Hematopoietic multipotent progenitor cell treated with erythropoietin and hydrocortisone succinate and interleukin-3 and kit ligand, for 8 days (in vitro differentiated cells): Measurements from ENCODE around the gene SLAIN2.
"Not testable (repeated sequence)": the region's sequence is repeated elsewhere in the genome, so short reads cannot be mapped to it uniquely, and the experiment has no call there.

Experiments
- DNase-seq: peaks from one replicate; pipeline ENCODE4 v3.0.0-alpha.2; 2015

The SLAIN2 gene

DNA sequence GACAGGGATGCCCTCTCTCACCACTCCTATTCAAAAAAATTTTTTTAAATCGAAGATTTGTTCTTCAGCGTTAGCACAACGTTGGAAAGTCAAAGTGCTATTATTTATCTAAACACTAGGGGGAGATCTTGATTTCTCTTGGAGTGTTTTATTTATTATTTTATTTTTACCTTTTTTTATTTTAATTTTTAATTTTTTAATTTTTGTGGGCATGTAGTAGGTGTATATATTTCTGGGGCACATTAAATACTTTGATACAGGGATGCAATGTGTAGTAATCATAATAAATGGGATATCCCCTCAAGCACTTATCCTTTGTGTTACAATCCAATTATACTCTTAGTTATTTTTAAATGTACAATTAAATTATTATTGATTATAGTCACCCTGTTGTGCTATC lies 104.4 kb downstream of the SLAIN2 start:
- peak; percentile 56 for DNase-seq

DNA sequence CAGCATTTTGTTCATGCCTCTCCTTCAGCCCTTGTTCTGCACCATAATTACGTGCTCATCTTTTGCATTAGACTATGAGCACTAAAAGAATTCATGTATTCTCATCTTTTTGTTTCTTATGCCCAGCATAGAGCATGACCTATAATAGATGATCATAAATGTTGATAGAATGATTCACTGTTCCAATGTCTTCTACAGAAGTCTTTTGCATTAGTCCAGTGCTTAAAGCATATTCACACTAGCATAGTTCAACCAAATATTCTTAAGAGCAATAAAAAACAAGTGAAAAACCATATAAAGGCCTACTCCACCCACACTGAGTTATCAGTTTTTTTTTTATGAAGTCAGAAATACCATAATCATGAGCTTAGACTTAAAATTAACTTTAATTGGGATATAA lies 105.3 kb downstream of the SLAIN2 start:
- DNase-seq: no peak

DNA sequence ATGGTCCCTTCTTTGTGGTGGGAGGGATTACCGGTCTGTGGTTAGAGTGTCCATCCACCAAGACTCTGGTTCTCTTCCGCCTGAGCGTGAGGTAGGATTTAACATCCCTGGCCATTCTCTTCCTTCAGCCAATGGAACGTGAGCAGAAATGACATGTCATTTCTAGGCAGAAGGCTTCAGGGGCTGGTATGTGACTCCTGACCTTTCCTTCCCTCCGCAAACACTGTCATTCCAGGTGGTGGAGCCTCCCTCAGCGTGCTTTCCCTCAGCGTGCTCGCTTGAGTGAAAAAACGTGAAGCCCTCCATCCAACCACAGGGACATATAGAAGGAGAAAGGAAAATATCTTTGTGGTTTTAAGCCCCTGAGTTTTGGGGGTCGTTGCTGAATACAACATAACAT lies 107.8 kb downstream of the SLAIN2 start:
- no peak for DNase-seq

DNA sequence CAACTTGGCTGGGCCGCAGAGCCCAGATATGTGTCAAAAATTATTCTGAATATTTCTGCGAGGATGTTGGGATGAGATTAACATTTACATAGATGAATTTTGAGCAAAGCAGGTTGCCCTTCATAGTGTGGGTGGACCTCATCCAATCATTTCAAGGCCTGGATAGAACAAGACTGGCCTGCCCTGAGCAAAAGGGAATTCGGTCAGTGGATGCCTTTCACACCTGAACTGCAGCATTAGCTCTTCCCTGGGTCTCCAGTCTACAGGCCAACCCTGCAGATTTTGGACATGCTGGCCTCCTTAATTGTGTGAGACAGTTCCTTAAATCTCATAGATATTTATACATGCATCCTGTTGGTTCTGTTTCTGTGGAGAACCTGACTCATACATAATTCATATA lies 109.4 kb downstream of the SLAIN2 start:
- DNase-seq: no peak

DNA sequence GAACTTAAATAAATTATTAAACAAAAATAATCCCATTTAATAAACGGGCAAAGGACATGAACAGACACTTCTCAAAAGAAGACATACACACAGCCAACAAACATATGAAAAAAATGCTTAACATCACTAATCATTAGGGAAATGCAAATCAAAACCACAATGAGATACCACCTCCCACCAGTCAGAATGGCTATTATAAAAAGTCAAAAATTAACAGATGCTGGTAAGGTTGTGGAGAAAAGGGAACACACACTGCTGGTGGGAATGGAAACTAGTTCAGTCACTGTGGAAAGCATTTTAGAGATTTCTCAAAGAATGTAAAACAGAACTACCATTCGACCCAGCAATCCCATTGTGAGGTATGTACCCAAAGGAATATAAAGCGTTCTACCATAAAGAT lies 110.3 kb downstream of the SLAIN2 start:
- not testable (repeated sequence) for DNase-seq

DNA sequence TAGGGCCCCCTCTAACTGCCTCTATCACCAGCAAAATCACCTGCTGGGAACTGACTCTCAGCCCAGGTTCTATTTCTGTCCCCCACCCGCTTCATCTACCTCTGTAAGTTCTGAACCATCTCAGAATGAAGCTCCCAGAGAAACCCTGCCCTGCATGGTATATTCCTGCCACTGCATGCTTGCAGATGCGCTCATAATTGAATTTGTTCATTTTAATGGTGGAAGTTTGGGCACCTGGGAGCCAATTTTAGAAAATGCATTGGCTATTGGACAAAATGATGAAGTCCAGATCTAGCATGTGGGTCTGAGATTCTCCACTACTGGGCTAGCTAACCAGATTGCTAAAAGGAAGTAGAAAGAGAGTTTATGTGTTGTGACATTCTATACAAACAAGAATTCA lies 113.3 kb downstream of the SLAIN2 start:
- DNase-seq: no peak

DNA sequence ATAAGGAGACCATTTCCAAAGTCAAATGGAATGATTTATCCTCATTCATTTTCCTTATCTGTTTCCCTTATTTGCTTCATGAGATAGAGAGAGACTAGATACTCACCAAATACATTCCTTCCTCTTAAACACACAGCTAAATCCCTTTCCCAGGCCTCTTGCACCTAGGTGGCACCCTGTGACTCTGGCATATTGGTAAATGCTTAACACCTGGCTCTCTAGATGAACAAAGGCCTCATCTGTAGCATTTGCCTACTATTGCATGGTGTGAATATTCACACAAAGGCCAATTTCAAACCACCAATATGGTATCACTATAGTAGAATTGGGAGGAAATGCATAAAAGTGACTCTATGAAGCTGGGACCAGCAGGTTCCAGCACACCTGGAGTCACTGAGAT lies 119.7 kb downstream of the SLAIN2 start:
- DNase-seq: no peak

DNA sequence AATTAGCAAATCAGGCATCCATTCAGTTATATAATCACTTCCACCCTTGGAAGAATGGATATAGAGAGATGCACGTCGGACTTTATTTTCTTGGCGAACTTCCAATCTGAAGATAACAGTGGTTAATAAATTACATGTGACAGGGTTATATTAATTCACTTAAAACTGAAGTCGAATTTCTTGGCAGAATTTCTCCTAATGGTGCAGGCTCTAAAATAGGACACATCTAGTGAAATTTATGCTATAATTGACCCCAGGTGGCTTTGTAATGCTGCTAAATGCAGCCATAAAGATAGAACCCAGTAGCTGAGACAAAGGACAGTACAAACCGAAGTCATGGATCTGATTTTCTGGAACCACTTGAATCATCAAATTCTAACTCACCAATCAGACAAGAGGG lies 121.0 kb downstream of the SLAIN2 start:
- DNase-seq: no peak

DNA sequence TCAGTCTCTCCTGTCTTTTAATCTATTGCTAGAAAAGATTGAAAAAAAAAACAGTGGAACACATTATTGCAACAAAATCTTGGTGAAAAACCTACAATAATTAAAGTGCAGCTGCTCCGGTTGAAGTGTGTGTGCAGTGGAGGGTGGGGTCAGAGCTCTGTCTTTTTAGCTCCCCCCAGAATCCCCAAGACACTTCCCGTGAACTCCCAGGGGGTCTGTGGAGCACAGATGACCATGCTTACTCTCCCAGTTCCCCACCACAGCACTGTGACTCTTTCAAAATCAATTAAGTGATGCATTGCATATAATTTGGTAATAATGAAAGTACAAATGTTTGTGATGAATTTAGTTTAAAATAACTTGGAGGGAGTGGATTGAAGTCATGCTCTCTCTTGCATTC lies 126.1 kb downstream of the SLAIN2 start:
- no peak for DNase-seq

DNA sequence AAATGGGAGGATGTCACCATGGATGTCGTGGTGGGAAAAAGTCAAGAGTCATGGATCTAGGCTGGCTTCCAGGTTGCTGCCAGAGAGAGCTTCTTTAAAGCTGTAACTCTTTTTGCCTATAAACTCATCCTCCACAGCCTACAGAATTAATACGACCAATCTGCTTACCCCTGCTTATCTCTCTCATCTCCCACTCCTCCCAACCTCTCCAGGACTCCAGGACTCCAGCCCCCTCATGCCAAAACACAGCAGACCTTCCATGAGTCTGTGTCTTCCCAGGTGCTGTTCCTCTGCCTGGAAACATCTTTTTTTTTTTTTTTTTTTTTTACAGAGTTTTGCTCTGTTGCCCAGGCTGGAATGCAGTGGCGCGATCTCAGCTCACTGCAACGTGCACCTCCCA lies 126.6 kb downstream of the SLAIN2 start:
- DNase-seq: no peak

DNA sequence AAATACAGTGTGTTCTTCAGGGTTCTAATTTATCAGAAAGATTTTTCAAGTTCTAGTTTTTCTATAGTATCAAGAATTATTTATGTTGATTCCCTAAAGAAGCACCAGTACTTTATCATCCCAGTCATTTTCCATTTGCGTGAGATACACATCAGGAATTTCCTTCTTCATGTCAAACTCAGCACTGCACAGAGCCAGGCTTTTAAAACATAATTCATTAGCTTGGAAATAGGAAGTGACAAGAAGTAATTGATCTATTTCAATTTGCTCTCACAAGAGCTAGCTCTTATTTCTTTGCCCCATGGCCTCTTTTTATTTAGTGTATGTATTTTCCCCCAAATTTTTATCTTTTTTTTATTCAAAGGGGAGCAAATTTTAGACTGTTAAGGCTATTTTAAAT lies 128.8 kb downstream of the SLAIN2 start:
- DNase-seq: no peak

DNA sequence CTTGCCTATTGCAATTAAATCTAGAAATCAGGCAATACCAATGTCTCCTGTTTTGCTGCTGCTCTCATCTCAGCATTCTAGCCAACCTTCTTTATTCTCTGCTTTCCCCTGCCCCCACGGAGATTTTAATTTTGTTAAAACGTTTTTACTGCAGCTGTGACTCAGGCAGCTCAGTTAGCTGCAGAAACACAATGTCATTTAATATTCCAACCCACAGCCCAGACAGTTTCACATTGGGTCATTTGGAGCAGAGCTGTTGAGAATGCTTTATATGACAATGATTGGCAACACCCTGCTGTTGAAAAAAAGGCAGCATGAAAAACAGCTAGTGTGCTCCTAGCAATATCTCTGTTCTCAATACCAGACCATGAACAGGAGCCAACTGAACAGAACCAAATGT lies 129.2 kb downstream of the SLAIN2 start:
- no peak for DNase-seq

DNA sequence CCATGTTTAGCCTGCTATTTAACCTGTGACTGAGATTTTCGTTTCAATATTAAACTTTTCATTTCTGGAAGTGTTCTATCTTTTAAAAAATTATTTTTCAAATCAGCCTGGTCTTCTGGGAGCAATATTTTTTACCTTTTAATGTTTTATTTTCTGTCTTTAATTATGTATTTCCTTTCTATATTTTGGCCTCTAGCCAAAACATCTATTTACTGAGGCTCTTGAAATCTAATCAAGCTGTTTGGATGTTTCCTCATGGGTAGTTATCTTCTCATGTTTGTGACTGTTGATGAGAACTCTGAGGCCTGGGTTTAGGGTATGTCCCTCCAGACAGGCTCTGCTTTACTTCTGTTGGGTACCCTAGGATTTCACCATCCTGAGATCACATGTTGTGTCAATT lies 131.5 kb downstream of the SLAIN2 start:
- no peak for DNase-seq

DNA sequence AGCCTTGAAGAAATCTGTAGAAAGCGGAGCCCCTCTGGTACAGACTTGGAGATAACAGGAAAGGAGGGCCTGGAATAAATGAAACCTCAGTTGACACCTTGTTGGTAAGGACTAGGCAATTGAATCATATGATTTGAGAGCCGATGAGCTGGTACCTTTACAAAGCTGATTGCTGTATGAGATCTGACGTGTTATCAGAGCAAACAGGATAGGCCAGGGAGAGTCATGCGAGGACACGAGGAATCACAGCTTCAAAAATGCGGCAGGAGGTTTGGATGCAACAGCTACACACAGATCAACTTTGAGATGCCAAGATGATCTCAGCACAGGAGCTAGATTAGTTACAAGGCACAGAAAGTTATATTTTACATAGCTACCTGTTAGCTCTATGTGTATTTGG lies 134.4 kb downstream of the SLAIN2 start:
- no peak for DNase-seq
